Stomach (tissue), 4 donors: Measurements from ENCODE around the gene NRIP1.

ENCODE experiments used
- EP300 ChIP-seq: sonication (generic); formaldehyde crosslinking; IDR thresholded peaks from one replicate; pipeline ENCODE4 v1.6.1; 2017; ENCODE audit warnings: antibody characterized with exemption
- POLR2A ChIP-seq, 4 donors: fragments of 450-650 bp; IDR thresholded peaks; one replicate each; pipeline ENCODE4 v1.6.1; 2016; ENCODE audit warnings: antibody characterized with exemption in 4 of 4, control low read depth in 2 of 4, mild to moderate bottlenecking in 1 of 4, moderate library complexity in 1 of 4
- POLR2AphosphoS5 ChIP-seq, 3 donors: sonication (generic); formaldehyde crosslinking; IDR thresholded peaks; one replicate each; pipeline ENCODE4 v1.6.1; 2016; ENCODE audit warnings: antibody characterized with exemption in 3 of 3
- TF ChIP-seq, protein P1 (sequence below), 7 experiments: fragments of 450-650 bp in 4 of 7; fragments of 200-600 bp in 3 of 7; sonication (generic) in 3 of 7; IDR thresholded peaks; one replicate each; pipeline ENCODE4 v1.5.1; 2016 to 2019; ENCODE audit warnings: antibody characterized with exemption in 7 of 7, control low read depth in 2 of 7, mild to moderate bottlenecking in 1 of 7

DNA sequence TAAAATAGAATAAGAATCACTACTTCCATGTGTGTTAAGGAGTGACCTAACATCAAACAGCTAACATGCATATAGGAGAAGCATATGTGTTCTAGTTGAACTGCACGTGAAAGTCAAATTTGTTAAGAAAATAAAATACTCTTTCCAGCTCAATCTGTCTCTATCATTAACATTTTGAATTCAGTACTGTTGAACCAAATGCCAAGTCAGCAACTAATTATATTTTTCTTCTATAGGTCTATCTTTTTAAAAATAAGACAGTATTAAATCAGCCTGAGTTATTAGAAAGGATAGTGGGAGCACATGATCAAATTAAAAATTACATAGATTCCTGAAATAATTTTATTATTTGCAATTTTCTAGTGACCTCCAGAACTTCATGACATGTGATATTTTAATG is 141.8 kb downstream of the NRIP1 start:
- TF ChIP-seq, protein P1, sequence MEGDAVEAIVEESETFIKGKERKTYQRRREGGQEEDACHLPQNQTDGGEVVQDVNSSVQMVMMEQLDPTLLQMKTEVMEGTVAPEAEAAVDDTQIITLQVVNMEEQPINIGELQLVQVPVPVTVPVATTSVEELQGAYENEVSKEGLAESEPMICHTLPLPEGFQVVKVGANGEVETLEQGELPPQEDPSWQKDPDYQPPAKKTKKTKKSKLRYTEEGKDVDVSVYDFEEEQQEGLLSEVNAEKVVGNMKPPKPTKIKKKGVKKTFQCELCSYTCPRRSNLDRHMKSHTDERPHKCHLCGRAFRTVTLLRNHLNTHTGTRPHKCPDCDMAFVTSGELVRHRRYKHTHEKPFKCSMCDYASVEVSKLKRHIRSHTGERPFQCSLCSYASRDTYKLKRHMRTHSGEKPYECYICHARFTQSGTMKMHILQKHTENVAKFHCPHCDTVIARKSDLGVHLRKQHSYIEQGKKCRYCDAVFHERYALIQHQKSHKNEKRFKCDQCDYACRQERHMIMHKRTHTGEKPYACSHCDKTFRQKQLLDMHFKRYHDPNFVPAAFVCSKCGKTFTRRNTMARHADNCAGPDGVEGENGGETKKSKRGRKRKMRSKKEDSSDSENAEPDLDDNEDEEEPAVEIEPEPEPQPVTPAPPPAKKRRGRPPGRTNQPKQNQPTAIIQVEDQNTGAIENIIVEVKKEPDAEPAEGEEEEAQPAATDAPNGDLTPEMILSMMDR (IDR thresholded peaks at IDR 0.05), result no peak
- TF ChIP-seq POLR2A (IDR thresholded peaks at IDR 0.05) (no peak), EP300 (no peak), POLR2AphosphoS5 (IDR thresholded peaks at IDR 0.05) (no peak)
